HepG2 (cell line): Measurements from ENCODE around the gene SELENOM. TPM values are rescaled to one million over a fixed set of nuclear protein-coding genes. Genes with fewer than 3 reads are reported as not detected.

Experiments
- ATF7 ChIP-seq, 2 experiments: fragments of 450-650 bp in 1 of 2; sonication (generic) in 1 of 2; formaldehyde crosslinking in 1 of 2; IDR thresholded peaks; 2 replicates each; pipeline versions ENCODE4 v1.4.0 to v1.6.1; 2016 to 2020; ENCODE audit warnings: antibody characterized with exemption in 1 of 2, mild to moderate bottlenecking in 1 of 2, missing genetic modification reagents in 1 of 2
- CHCHD3 ChIP-seq: sonication (generic); formaldehyde crosslinking; IDR thresholded peaks from 2 replicates; pipeline ENCODE4 v1.8.0; 2022; ENCODE audit warnings: mild to moderate bottlenecking, missing genetic modification reagents, moderate library complexity
- FOSL1 ChIP-seq: sonication (generic); formaldehyde crosslinking; IDR thresholded peaks from 2 replicates; pipeline ENCODE4 v1.9.0; 2021; ENCODE audit warnings: missing genetic modification reagents, borderline replicate concordance
- HMGXB4 ChIP-seq, 2 experiments: sonication (generic) in 1 of 2; formaldehyde crosslinking in 1 of 2; IDR thresholded peaks; 2 replicates each; pipeline versions ENCODE4 v1.4.0 to v1.6.1; 2018 to 2020; ENCODE audit warnings: missing genetic modification reagents in 2 of 2, borderline replicate concordance in 1 of 2, low read depth in 1 of 2, mild to moderate bottlenecking in 1 of 2, missing biosample characterization in 1 of 2
- HNF4A ChIP-seq: sonication (generic); formaldehyde crosslinking; IDR thresholded peaks from 2 replicates; pipeline ENCODE4 v1.4.0; 2020; ENCODE audit warnings: missing genetic modification reagents
- HNRNPL ChIP-seq: fragments of 200-400 bp; formaldehyde crosslinking; IDR thresholded peaks from 2 replicates; pipeline ENCODE4 v1.6.1; 2017; ENCODE audit warnings: mild to moderate bottlenecking, low read depth, low read length
- MIXL1 ChIP-seq: IDR thresholded peaks from 2 replicates; pipeline ENCODE4 v1.6.1; 2016
- MYPOP ChIP-seq: sonication (generic); formaldehyde crosslinking; IDR thresholded peaks from 2 replicates; pipeline ENCODE4 v1.8.1; 2023; ENCODE audit warnings: mild to moderate bottlenecking, moderate library complexity, missing genetic modification reagents
- NR2C2 ChIP-seq: sonication (generic); formaldehyde crosslinking; IDR thresholded peaks from 2 replicates; pipeline ENCODE4 v1.4.0; 2020; ENCODE audit warnings: missing genetic modification reagents, mild to moderate bottlenecking, moderate library complexity, borderline replicate concordance
- USF2 ChIP-seq, 2 experiments: sonication (generic) in 1 of 2; formaldehyde crosslinking in 1 of 2; IDR thresholded peaks; 2 replicates each; pipeline versions ENCODE4 v1.5.1 to v1.6.1; 2011 to 2020; ENCODE audit warnings: borderline replicate concordance in 1 of 2, low read depth in 1 of 2, low read length in 1 of 2, mild to moderate bottlenecking in 1 of 2, missing genetic modification reagents in 1 of 2, moderate library complexity in 1 of 2
- ZBTB1 ChIP-seq: sonication (generic); formaldehyde crosslinking; IDR thresholded peaks from 2 replicates; pipeline ENCODE4 v1.4.0; 2020; ENCODE audit warnings: missing genetic modification reagents, borderline replicate concordance
- ZBTB39 ChIP-seq: sonication (generic); formaldehyde crosslinking; IDR thresholded peaks from 2 replicates; pipeline ENCODE4 v1.5.0; 2020; ENCODE audit warnings: missing genetic modification reagents
- ZFP1 ChIP-seq: IDR thresholded peaks from 2 replicates; pipeline ENCODE4 v1.6.1; 2016
- ZNF574 ChIP-seq: sonication (generic); formaldehyde crosslinking; IDR thresholded peaks from 2 replicates; pipeline ENCODE4 v1.4.0; 2020; ENCODE audit warnings: missing genetic modification reagents
- ZNF784 ChIP-seq: sonication (generic); formaldehyde crosslinking; IDR thresholded peaks from 2 replicates; pipeline ENCODE4 v1.5.1; 2020; ENCODE audit warnings: missing genetic modification reagents, mild to moderate bottlenecking, borderline replicate concordance
- polyA plus RNA-seq, 8 experiments: library from polyadenylated mRNA; depleted of rRNA in 3 of 8; stranded (reverse) in 7 of 8; unstranded in 1 of 8; fragments of >200 nt; fragmentation: Illumina TruSeq in 4 of 8; extraction: Trizol in 4 of 8; gene quantifications; 2 replicates each; pipeline versions ENCODE4 v1.2.1 to v1.2.3, GENCODE V29; 2011 to 2016; ENCODE audit warnings: low read depth in 4 of 8, missing spikeins in 1 of 8, mixed read lengths in 1 of 8; ENCODE audit not compliant: insufficient read depth in 1 of 8
- total RNA-seq, 5 experiments: library from RNA; depleted of rRNA; stranded (reverse); fragments of >200 nt; fragmentation: Illumina TruSeq; extraction: Trizol; gene quantifications; 2 replicates each; pipeline ENCODE4 v1.2.3, GENCODE V29; 2016; ENCODE audit warnings: low read depth in 1 of 5

SELENOM gene
- total and polyA plus RNA-seq, 2 of the 13 experiments (the other 11 are each of a cell fraction or from before 2014, with no cell fraction given) = 4.1 to 4.3 TPM

GRCh38 chr22:31079095-31079642 lies 28.2 kb downstream of the SELENOM start (continued):
- TF ChIP-seq USF2 (IDR thresholded peaks at IDR 0.05; ENCODE audit: low read depth, low read length) (no peak), USF2 (CRISPR knock-in tag; IDR thresholded peaks at IDR 0.05; ENCODE audit: borderline replicate concordance) (no peak), ZNF784 (CRISPR knock-in tag) (no peak), NR2C2 (no peak), CHCHD3 (CRISPR knock-in tag) (no peak), HNF4A (CRISPR knock-in tag) (peak; percentile 91), ZBTB39 (CRISPR knock-in tag) (no peak), ATF7 (IDR thresholded peaks at IDR 0.05) (no peak), ATF7 (CRISPR knock-in tag; IDR thresholded peaks at IDR 0.05) (no peak), HMGXB4 (CRISPR knock-in tag; IDR thresholded peaks at IDR 0.05; ENCODE audit: borderline replicate concordance in 1 of 2, low read depth in 1 of 2) (no peak), FOSL1 (no peak), ZFP1 (CRISPR knock-in tag) (no peak), MIXL1 (CRISPR knock-in tag) (peak; percentile 65; the same call in 1 of the 2 replicates), MYPOP (CRISPR knock-in tag) (no peak), HNRNPL (no peak), ZBTB1 (CRISPR knock-in tag) (no peak), ZNF574 (CRISPR knock-in tag) (peak; percentile 23; the same call in 1 of the 2 replicates)
